Activated CD8-positive, alpha-beta memory T cell treated with anti-CD3 and anti-CD28 coated beads, Interleukin-2, amount 50 U/mL, for 1 hour (primary cell): Measurements from ENCODE around the gene ADORA2A.
"Not testable (repeated sequence)": the region's sequence is repeated elsewhere in the genome, so short reads cannot be mapped to it uniquely, and the experiment has no call there.

Experiments
- DNase-seq: peaks from one replicate; pipeline ENCODE4 v3.0.0-alpha.2; 2020; ENCODE audit errors: extremely low read depth

ADORA2A gene

GRCh38 chr22:24485608-24486007 is 58.2 kb downstream of the ADORA2A start:
- no peak for DNase-seq

- no peak for DNase-seq
These were observed 59.1 kb downstream of the ADORA2A start for GRCh38 chr22:24486501-24486921.

- no peak for DNase-seq
These were observed 61.6 kb downstream of the ADORA2A start for GRCh38 chr22:24489011-24489410.

GRCh38 chr22:24489434-24489833 is 62.0 kb downstream of the ADORA2A start:
- not testable (repeated sequence) for DNase-seq
